ENCODE measurements around the gene UQCR10.

Gene UQCR10

GRCh38 chr22:29799217-29799680 is 32.1 kb downstream of the UQCR10 start:
- DNase-seq = peak; percentile 75

GRCh38 chr22:29801153-29801552 is 34.0 kb downstream of the UQCR10 start:
- no peak for DNase-seq

- DNase-seq = no peak
Measured at GRCh38 chr22:29801796-29802195, 34.6 kb downstream of the UQCR10 start.

- DNase-seq = no peak
Measured at GRCh38 chr22:29803190-29803589, 36.0 kb downstream of the UQCR10 start.

- no peak for DNase-seq
Measured at GRCh38 chr22:29804985-29805384, 37.8 kb downstream of the UQCR10 start.

- no peak for DNase-seq
Measured at GRCh38 chr22:29806196-29806595, 39.0 kb downstream of the UQCR10 start.

- no peak for DNase-seq
Measured at GRCh38 chr22:29810216-29810615, 43.0 kb downstream of the UQCR10 start.

- DNase-seq = no peak
Measured at GRCh38 chr22:29811377-29811776, 44.2 kb downstream of the UQCR10 start.

- DNase-seq = no peak
Measured at GRCh38 chr22:29813126-29813525, 46.0 kb downstream of the UQCR10 start.

- no peak for DNase-seq
Measured at GRCh38 chr22:29813563-29813962, 46.4 kb downstream of the UQCR10 start.

- DNase-seq = no peak
Measured at GRCh38 chr22:29814003-29814402, 46.8 kb downstream of the UQCR10 start.

- no peak for DNase-seq
Measured at GRCh38 chr22:29815580-29815979, 48.4 kb downstream of the UQCR10 start.

- no peak for DNase-seq
Measured at GRCh38 chr22:29816128-29816527, 49.0 kb downstream of the UQCR10 start.

GRCh38 chr22:29816539-29816938 is 49.4 kb downstream of the UQCR10 start:
- no peak for DNase-seq

- DNase-seq = no peak
Measured at GRCh38 chr22:29816980-29817379, 49.8 kb downstream of the UQCR10 start.

- no peak for DNase-seq
Measured at GRCh38 chr22:29817724-29818123, 50.6 kb downstream of the UQCR10 start.

GRCh38 chr22:29819501-29819900 is 52.3 kb downstream of the UQCR10 start:
- DNase-seq = no peak

Data from midbrain (tissue), 1 donor.